ENCODE results near the gene SLIT3. TPM values are rescaled to one million over a fixed set of nuclear protein-coding genes. Genes with fewer than 3 reads are reported as not detected.

The SLIT3 gene
- total RNA-seq, 1 donor from 2014 or later = 52.8 TPM

DNA sequence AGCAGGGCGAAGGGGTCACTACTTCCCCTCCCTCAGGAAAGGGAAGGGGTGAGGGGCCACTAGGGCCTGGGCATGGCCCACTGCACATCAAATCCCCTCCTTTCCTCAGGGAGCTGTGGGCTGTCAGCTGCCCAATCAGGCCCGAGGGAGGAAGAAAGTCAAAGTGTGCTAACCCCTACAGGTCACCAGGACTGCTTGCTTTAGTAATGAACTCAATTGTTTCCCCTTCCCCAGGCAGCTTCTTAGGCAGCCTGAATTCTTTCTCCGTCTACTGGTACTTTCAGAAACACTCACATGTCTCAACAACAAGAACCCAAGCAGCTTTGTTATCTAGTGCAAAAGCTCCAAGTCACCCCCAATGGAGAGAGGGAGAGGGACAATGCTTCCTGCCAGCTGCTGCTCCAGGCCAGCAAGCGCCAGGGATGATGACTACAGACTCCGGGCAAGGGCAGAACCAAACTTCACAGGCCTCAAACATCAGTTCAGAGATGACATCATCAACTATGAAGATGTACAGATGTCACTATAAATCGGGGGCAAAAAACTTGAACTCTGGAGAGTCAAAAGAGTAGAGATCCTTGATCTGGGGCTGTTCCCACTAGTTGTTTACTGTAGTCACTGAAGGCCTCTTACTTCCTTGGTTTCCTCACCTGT is 100.7 kb downstream of the SLIT3 start:
- H3K27ac ChIP-seq = no peak overlapping the region
- intact Hi-C loops (cut with DNase I) = no loop called here
- no peak for TF ChIP-seq POLR2AphosphoS5 (IDR thresholded peaks at IDR 0.05; ENCODE audit: insufficient read depth in 1 of 2, low read depth in 1 of 2)
- TF ChIP-seq POLR2A (IDR thresholded peaks at IDR 0.05) = no peak
- TF ChIP-seq, protein P1, sequence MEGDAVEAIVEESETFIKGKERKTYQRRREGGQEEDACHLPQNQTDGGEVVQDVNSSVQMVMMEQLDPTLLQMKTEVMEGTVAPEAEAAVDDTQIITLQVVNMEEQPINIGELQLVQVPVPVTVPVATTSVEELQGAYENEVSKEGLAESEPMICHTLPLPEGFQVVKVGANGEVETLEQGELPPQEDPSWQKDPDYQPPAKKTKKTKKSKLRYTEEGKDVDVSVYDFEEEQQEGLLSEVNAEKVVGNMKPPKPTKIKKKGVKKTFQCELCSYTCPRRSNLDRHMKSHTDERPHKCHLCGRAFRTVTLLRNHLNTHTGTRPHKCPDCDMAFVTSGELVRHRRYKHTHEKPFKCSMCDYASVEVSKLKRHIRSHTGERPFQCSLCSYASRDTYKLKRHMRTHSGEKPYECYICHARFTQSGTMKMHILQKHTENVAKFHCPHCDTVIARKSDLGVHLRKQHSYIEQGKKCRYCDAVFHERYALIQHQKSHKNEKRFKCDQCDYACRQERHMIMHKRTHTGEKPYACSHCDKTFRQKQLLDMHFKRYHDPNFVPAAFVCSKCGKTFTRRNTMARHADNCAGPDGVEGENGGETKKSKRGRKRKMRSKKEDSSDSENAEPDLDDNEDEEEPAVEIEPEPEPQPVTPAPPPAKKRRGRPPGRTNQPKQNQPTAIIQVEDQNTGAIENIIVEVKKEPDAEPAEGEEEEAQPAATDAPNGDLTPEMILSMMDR (IDR thresholded peaks at IDR 0.05) = no peak

GRCh38 chr5:169197343-169197742 is 103.6 kb downstream of the SLIT3 start:
- H3K27ac ChIP-seq = no peak overlapping the region
- DNase-seq (ENCODE audit: extremely low spot score in 2 of 2) = no peak

More for the DNA sequence above, 100.7 kb downstream of the SLIT3 start:
- Histone ChIP-seq H3K4me1 (peaks cover 6% of the 10 kb centered on the region), H3K9me3 (no peaks in the 10 kb centered on the region), H3K36me3 (no peaks in the 10 kb centered on the region), H3K4me3 (no peak overlapping the region), H3K27me3 (no peaks in the 10 kb centered on the region)
- DNase-seq (ENCODE audit: extremely low spot score in 2 of 2) = no peak

DNA sequence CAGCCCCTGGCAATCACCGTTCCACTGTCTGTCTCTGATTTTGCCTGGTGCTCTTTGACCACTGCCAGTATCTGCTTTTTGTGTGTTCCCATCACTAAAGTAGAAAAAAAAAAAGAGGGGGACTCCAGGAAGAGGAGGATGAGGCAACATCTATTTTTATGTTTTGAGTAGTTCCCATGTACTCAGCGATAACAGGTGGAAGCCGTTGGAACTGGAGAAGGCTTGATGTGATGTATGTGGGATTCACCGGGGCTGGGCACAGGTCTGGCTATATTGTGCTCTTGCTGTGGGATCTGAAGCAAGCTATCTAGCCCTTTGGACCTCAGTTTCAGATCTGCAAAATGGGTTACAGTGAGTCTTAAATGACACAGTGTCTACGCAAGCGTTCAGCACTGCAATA is 104.9 kb downstream of the SLIT3 start:
- TF ChIP-seq POLR2AphosphoS5 (IDR thresholded peaks at IDR 0.05; ENCODE audit: insufficient read depth in 1 of 2, low read depth in 1 of 2) = no peak
- no peak for TF ChIP-seq POLR2A (IDR thresholded peaks at IDR 0.05)
- TF ChIP-seq, protein P1 (IDR thresholded peaks at IDR 0.05) = no peak
- intact Hi-C loops (cut with DNase I) = no loop called here
- Histone ChIP-seq H3K27me3 (no peaks in the 10 kb centered on the region), H3K4me1 (peaks cover 6% of the 10 kb centered on the region), H3K9me3 (no peaks in the 10 kb centered on the region), H3K4me3 (no peak overlapping the region), H3K36me3 (no peaks in the 10 kb centered on the region), H3K27ac (no peak overlapping the region)
- DNase-seq (ENCODE audit: extremely low spot score in 2 of 2) = no peak

More at GRCh38 chr5:169197343-169197742, 103.6 kb downstream of the SLIT3 start:
- Histone ChIP-seq H3K36me3 (no peaks in the 10 kb centered on the region), H3K4me1 (peaks cover 6% of the 10 kb centered on the region), H3K27me3 (no peaks in the 10 kb centered on the region), H3K4me3 (no peak overlapping the region), H3K9me3 (no peaks in the 10 kb centered on the region)
- no peak for TF ChIP-seq POLR2AphosphoS5 (IDR thresholded peaks at IDR 0.05; ENCODE audit: insufficient read depth in 1 of 2, low read depth in 1 of 2)
- TF ChIP-seq, protein P1 (IDR thresholded peaks at IDR 0.05) = no peak
- TF ChIP-seq POLR2A (IDR thresholded peaks at IDR 0.05) = no peak
- intact Hi-C loops (cut with DNase I) = no loop called here

DNA sequence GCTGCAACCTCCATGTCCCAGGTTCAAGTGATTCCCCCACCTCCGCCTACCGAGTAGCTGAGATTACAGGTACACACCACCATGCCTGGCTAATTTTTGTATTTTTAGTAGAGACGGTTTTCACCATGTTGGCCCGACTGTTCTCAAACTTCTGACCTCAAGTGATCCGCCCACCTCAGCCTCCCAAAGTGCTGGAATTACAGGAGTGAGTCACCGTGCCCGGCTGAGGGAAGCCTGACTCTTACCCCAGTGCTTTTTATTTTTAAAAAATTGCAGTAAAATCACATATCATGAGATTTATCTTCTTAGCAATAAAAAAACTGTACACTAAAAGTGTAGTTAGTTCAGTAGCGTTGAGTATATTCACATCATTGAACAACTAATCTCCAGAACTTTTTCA is 105.3 kb downstream of the SLIT3 start:
- no peak for DNase-seq (ENCODE audit: extremely low spot score in 2 of 2)
- Histone ChIP-seq H3K27ac (no peak overlapping the region), H3K27me3 (no peaks in the 10 kb centered on the region), H3K9me3 (no peaks in the 10 kb centered on the region), H3K4me3 (no peak overlapping the region), H3K4me1 (peaks cover 6% of the 10 kb centered on the region), H3K36me3 (no peaks in the 10 kb centered on the region)
- intact Hi-C loops (cut with DNase I) = no loop called here
- no peak for TF ChIP-seq POLR2A (IDR thresholded peaks at IDR 0.05)

DNA sequence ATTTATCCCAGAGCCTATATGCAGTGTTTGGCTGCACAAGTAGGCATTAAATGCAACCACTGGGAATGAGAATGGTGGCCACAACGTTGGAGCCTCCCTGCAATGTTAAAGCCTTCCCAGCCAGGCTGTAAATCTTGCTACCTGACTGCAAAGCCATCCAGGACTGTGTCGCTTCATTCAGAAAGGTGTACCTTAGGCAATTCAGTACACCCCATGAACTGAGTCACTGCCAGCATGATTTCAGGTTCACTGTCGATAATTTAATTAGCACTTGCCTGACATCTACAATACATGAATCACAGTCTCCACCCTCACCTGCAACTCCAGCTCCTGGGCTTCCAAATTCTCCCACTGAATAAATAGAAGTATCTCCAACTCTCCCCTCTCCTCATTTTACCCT is 108.4 kb downstream of the SLIT3 start:
- H3K9me3 ChIP-seq = no peaks in the 10 kb centered on the region
- H3K27me3 ChIP-seq = no peaks in the 10 kb centered on the region
- DNase-seq (ENCODE audit: extremely low spot score in 2 of 2) = no peak
- H3K36me3 ChIP-seq = no peaks in the 10 kb centered on the region
- intact Hi-C loops (cut with DNase I) = no loop called here
- no peak overlapping the region for H3K27ac ChIP-seq
- H3K4me3 ChIP-seq = no peak overlapping the region
- TF ChIP-seq POLR2A (IDR thresholded peaks at IDR 0.05) = no peak
- TF ChIP-seq, protein P1 (IDR thresholded peaks at IDR 0.05) = no peak
- TF ChIP-seq POLR2AphosphoS5 (IDR thresholded peaks at IDR 0.05; ENCODE audit: insufficient read depth in 1 of 2, low read depth in 1 of 2) = no peak
- H3K4me1 ChIP-seq = peaks cover 6% of the 10 kb centered on the region
